ENCODE results near the gene REST. TPM values are rescaled to one million over a fixed set of nuclear protein-coding genes. Genes with fewer than 3 reads are reported as not detected.
A peak's percentile ranks its signal among the peaks of the same experiment; 100 is the strongest.

REST gene
- polyA plus RNA-seq, 1 of the 3 experiments (the other 2 are of a cell fraction): 6.0 TPM

- H3K27me3 ChIP-seq (ENCODE audit: insufficient read depth): no peaks in the 10 kb centered on the region
- WGBS (ENCODE audit: low lambda C conversion rate): 88% methylated on average over 7 of the region's 7 CpGs
- H3K36me3 ChIP-seq (replicated peaks in 1 of 2; ENCODE audit: control insufficient read depth in 1 of 2, insufficient read depth in 2 of 2, low read length in 1 of 2): no peaks in the 10 kb centered on the region
- no peak overlapping the region for H2AFZ ChIP-seq (ENCODE audit: low read depth)
- CTCF ChIA-PET: interaction anchor here (3.2 kb wide), 1 partner anchor 27 kb away, joined by 12 read pairs; no protein-coding TSS in a partner anchor
- TF ChIP-seq TEAD4 (IDR thresholded peaks at IDR 0.05; ENCODE audit: borderline replicate concordance, insufficient read depth) (no peak), JUND (IDR thresholded peaks at IDR 0.05) (no peak)
- H3K4me2 ChIP-seq: no peak overlapping the region
- H3K9me3 ChIP-seq: no peaks in the 10 kb centered on the region
- POLR2A ChIA-PET: no interaction called here
- H3F3A ChIP-seq (replicated peaks; ENCODE audit: insufficient read depth): no peaks in the 10 kb centered on the region
- no peaks in the 10 kb centered on the region for H3K79me2 ChIP-seq (ENCODE audit: insufficient read depth)
- no peaks in the 10 kb centered on the region for H4K20me1 ChIP-seq (ENCODE audit: insufficient read depth)
- no peak overlapping the region for H3K27ac ChIP-seq (ENCODE audit: low read depth in 2 of 2, low read length in 1 of 2)
- no peak for DNase-seq
- no peaks in the 10 kb centered on the region for H3K4me1 ChIP-seq (ENCODE audit: control insufficient read depth in 1 of 2, insufficient read depth in 2 of 2, low read depth in 1 of 2, low read length in 1 of 2)
- no peaks in the 10 kb centered on the region for H3K9me2 ChIP-seq
- H3K9ac ChIP-seq: no peak overlapping the region
- no peak overlapping the region for H3K4me3 ChIP-seq (ENCODE audit: low read depth in 2 of 2, low read length in 1 of 2)
Observed at GRCh38 chr4:56863441-56864139, 44.1 kb upstream of the REST start.

- Histone ChIP-seq H3K27ac (ENCODE audit: low read depth in 2 of 2, low read length in 1 of 2) (peak overlapping the region in 1 of 2 experiments; percentile 90; a peak in 2 of 4 replicates), H3K4me2 (0 out of 2 replicates have a peak overlapping the region, but pooled peaks have one; percentile 14), H3K4me3 (ENCODE audit: low read depth in 2 of 2, low read length in 1 of 2) (peak overlapping the region in 1 of 2 experiments; percentile 30; a peak in 2 of 4 replicates), H3K79me2 (ENCODE audit: insufficient read depth) (no peaks in the 10 kb centered on the region), H4K20me1 (ENCODE audit: insufficient read depth) (no peaks in the 10 kb centered on the region), H3K9me2 (no peaks in the 10 kb centered on the region), H3K27me3 (ENCODE audit: insufficient read depth) (no peaks in the 10 kb centered on the region), H3K9ac (no peak overlapping the region), H3F3A (replicated peaks; ENCODE audit: insufficient read depth) (no peaks in the 10 kb centered on the region), H3K9me3 (no peaks in the 10 kb centered on the region), H3K4me1 (ENCODE audit: control insufficient read depth in 1 of 2, insufficient read depth in 2 of 2, low read depth in 1 of 2, low read length in 1 of 2) (peaks cover 0 to 7% of the 10 kb centered on the region in 2 experiments; a peak in 1 of 4 replicates), H2AFZ (ENCODE audit: low read depth) (0 out of 2 replicates have a peak overlapping the region, but pooled peaks have one; percentile 43), H3K36me3 (replicated peaks in 1 of 2; ENCODE audit: control insufficient read depth in 1 of 2, insufficient read depth in 2 of 2, low read length in 1 of 2) (no peaks in the 10 kb centered on the region)
- peak; percentile 67 for DNase-seq
- CTCF ChIA-PET: interaction anchor here (1.0 to 1.4 kb wide), 4 partner anchors 14 to 923 kb away, joined by 3 to 4 read pairs (median 4); no protein-coding TSS in a partner anchor
- 8% methylated on average over 4 of the region's 4 CpGs for WGBS (ENCODE audit: low lambda C conversion rate)
- POLR2A ChIA-PET: no interaction called here
- TF ChIP-seq EP300 (IDR thresholded peaks at IDR 0.05; ENCODE audit: borderline replicate concordance in 1 of 2, low read depth in 1 of 2, low read length in 1 of 2): peak in 1 of 2 experiments; percentile 45; a peak in 1 of 4 replicates
- no peak; the same call in 1 of the 2 replicates for TF ChIP-seq FOXJ3 (CRISPR knock-in tag; IDR thresholded peaks at IDR 0.05)
- no peak for TF ChIP-seq USF2 (IDR thresholded peaks at IDR 0.05; ENCODE audit: borderline replicate concordance, low read depth, low read length)
- peak; percentile 65 for TF ChIP-seq TCF12 (IDR thresholded peaks at IDR 0.05)
- TF ChIP-seq POLR2AphosphoS5 (IDR thresholded peaks at IDR 0.05; ENCODE audit: low read depth, low read length): peak; percentile 19; the same call in 1 of the 2 replicates
- 0 out of 2 replicates have a peak, but pooled peaks have one; percentile 64 for TF ChIP-seq RCOR1 (IDR thresholded peaks at IDR 0.05; ENCODE audit: low read length)
- TF ChIP-seq CHD2 (IDR thresholded peaks at IDR 0.05; ENCODE audit: low read length, partially characterized antibody): peak; percentile 36
- TF ChIP-seq RFX5 (IDR thresholded peaks at IDR 0.05; ENCODE audit: low read length): 0 out of 2 replicates have a peak, but pooled peaks have one; percentile 18
- TF ChIP-seq GATA2 (CRISPR knock-in tag; IDR thresholded peaks at IDR 0.05): peak; percentile 35
Observed at GRCh38 chr4:56870946-56871345, 36.8 kb upstream of the REST start.
